ENCODE data around the gene GSDME. TPM values are rescaled to one million over a fixed set of nuclear protein-coding genes. Genes with fewer than 3 reads are reported as not detected.

The GSDME gene
- total and polyA plus RNA-seq, 4 experiments from 2014 or later = 0.46 to 1.7 (median 0.92) TPM

GRCh38 chr7:24786941-24787340 lies 29.7 kb upstream of the GSDME start:
- Histone ChIP-seq H3K27ac (ENCODE audit: low read depth, low read length) (no peak overlapping the region), H3K27me3 (ENCODE audit: insufficient read depth, low read length) (no peaks in the 10 kb centered on the region), H3K4me3 (ENCODE audit: low read length in 2 of 2) (no peak overlapping the region), H3K9me3 (ENCODE audit: control insufficient read depth in 1 of 2, low read length in 2 of 2) (no peaks in the 10 kb centered on the region), H3K36me3 (ENCODE audit: insufficient read depth, low read length) (no peaks in the 10 kb centered on the region), H3K4me1 (ENCODE audit: insufficient read depth, low read length) (no peaks in the 10 kb centered on the region)
- no peak for DNase-seq
- Mint-ChIP-seq H3K36me3 (peaks cover 0 to 19% of the 10 kb centered on the region in 2 donors), H3K27me3 (no peaks in the 10 kb centered on the region), H3K4me1 (no peaks in the 10 kb centered on the region), H3K4me3 (peak overlapping the region in 1 of 8 donors; percentile 3), H3K9me3 (peaks cover 0 to 16% (median 3%) of the 10 kb centered on the region in 8 donors), H3K27ac (no peak overlapping the region)
- POLR2A ChIA-PET (ENCODE audit: partially characterized antibody) = no interaction called here
- CTCF ChIA-PET (ENCODE audit: partially characterized antibody) = no interaction called here
- intact Hi-C loops (cut with micrococcal nuclease) = no loop called here

- H3K36me3 ChIP-seq (ENCODE audit: insufficient read depth, low read length) = no peaks in the 10 kb centered on the region
- peaks cover 0 to 19% of the 10 kb centered on the region in 2 donors for H3K36me3 Mint-ChIP-seq
- H3K4me1 Mint-ChIP-seq = no peaks in the 10 kb centered on the region
- intact Hi-C loops (cut with micrococcal nuclease) = no loop called here
- DNase-seq = no peak
- no peak overlapping the region for H3K27ac ChIP-seq (ENCODE audit: low read depth, low read length)
- H3K27me3 Mint-ChIP-seq = no peaks in the 10 kb centered on the region
- no peaks in the 10 kb centered on the region for H3K27me3 ChIP-seq (ENCODE audit: insufficient read depth, low read length)
- H3K4me3 ChIP-seq (ENCODE audit: low read length in 2 of 2) = no peak overlapping the region
- no peak overlapping the region for H3K27ac Mint-ChIP-seq
- H3K9me3 Mint-ChIP-seq = peaks cover 0 to 16% (median 3%) of the 10 kb centered on the region in 8 donors
- CTCF ChIA-PET (ENCODE audit: partially characterized antibody) = no interaction called here
- H3K4me1 ChIP-seq (ENCODE audit: insufficient read depth, low read length) = no peaks in the 10 kb centered on the region
- H3K9me3 ChIP-seq (ENCODE audit: control insufficient read depth in 1 of 2, low read length in 2 of 2) = no peaks in the 10 kb centered on the region
- no peak overlapping the region for H3K4me3 Mint-ChIP-seq
- POLR2A ChIA-PET (ENCODE audit: partially characterized antibody) = no interaction called here
Measured at GRCh38 chr7:24786306-24786705, 29.0 kb upstream of the GSDME start.

GRCh38 chr7:24784277-24784676 lies 27.0 kb upstream of the GSDME start:
- H3K27ac ChIP-seq (ENCODE audit: low read depth, low read length) = no peak overlapping the region
- Mint-ChIP-seq H3K27ac (no peak overlapping the region), H3K9me3 (peaks cover 0 to 16% (median 2%) of the 10 kb centered on the region in 8 donors), H3K27me3 (no peaks in the 10 kb centered on the region), H3K4me1 (no peaks in the 10 kb centered on the region), H3K4me3 (no peak overlapping the region), H3K36me3 (peaks cover 0 to 19% of the 10 kb centered on the region in 2 donors)
- no peaks in the 10 kb centered on the region for H3K9me3 ChIP-seq (ENCODE audit: control insufficient read depth in 1 of 2, low read length in 2 of 2)
- H3K36me3 ChIP-seq (ENCODE audit: insufficient read depth, low read length) = no peaks in the 10 kb centered on the region
- no peaks in the 10 kb centered on the region for H3K27me3 ChIP-seq (ENCODE audit: insufficient read depth, low read length)
- no peak overlapping the region for H3K4me3 ChIP-seq (ENCODE audit: low read length in 2 of 2)
- ChIA-PET CTCF (ENCODE audit: partially characterized antibody) (no interaction called here), POLR2A (ENCODE audit: partially characterized antibody) (no interaction called here)
- intact Hi-C loops (cut with micrococcal nuclease) = no loop called here
- H3K4me1 ChIP-seq (ENCODE audit: insufficient read depth, low read length) = no peaks in the 10 kb centered on the region
- DNase-seq = no peak

GRCh38 chr7:24783698-24784097 lies 26.4 kb upstream of the GSDME start:
- Histone ChIP-seq H3K27ac (ENCODE audit: low read depth, low read length) (no peak overlapping the region), H3K4me1 (ENCODE audit: insufficient read depth, low read length) (no peaks in the 10 kb centered on the region), H3K27me3 (ENCODE audit: insufficient read depth, low read length) (no peaks in the 10 kb centered on the region), H3K36me3 (ENCODE audit: insufficient read depth, low read length) (no peaks in the 10 kb centered on the region), H3K9me3 (ENCODE audit: control insufficient read depth in 1 of 2, low read length in 2 of 2) (no peaks in the 10 kb centered on the region), H3K4me3 (ENCODE audit: low read length in 2 of 2) (no peak overlapping the region)
- no peak for DNase-seq
- intact Hi-C loops (cut with micrococcal nuclease) = no loop called here
- Mint-ChIP-seq H3K4me3 (no peak overlapping the region), H3K4me1 (no peaks in the 10 kb centered on the region), H3K27ac (no peak overlapping the region), H3K27me3 (no peaks in the 10 kb centered on the region), H3K36me3 (peaks cover 0 to 19% of the 10 kb centered on the region in 2 donors), H3K9me3 (peaks cover 0 to 16% (median 2%) of the 10 kb centered on the region in 8 donors)
- ChIA-PET CTCF (ENCODE audit: partially characterized antibody) (no interaction called here), POLR2A (ENCODE audit: partially characterized antibody) (no interaction called here)

- peak overlapping the region in 1 of 7 donors; percentile 49 for H3K27ac Mint-ChIP-seq
- peaks cover 0 to 16% (median 2%) of the 10 kb centered on the region in 8 donors for H3K9me3 Mint-ChIP-seq
Measured at GRCh38 chr7:24781106-24781505, 23.8 kb upstream of the GSDME start.

GRCh38 chr7:24779283-24779655 lies 22.0 kb upstream of the GSDME start:
- Mint-ChIP-seq H3K27me3 (no peaks in the 10 kb centered on the region), H3K27ac (no peak overlapping the region), H3K4me1 (no peaks in the 10 kb centered on the region), H3K9me3 (peaks cover 0 to 10% (median under 1%) of the 10 kb centered on the region in 8 donors), H3K4me3 (no peak overlapping the region), H3K36me3 (peaks cover 0 to 14% of the 10 kb centered on the region in 2 donors)
- Histone ChIP-seq H3K27ac (ENCODE audit: low read depth, low read length) (no peak overlapping the region), H3K4me1 (ENCODE audit: insufficient read depth, low read length) (no peaks in the 10 kb centered on the region), H3K27me3 (ENCODE audit: insufficient read depth, low read length) (no peaks in the 10 kb centered on the region), H3K9me3 (ENCODE audit: control insufficient read depth in 1 of 2, low read length in 2 of 2) (no peaks in the 10 kb centered on the region), H3K36me3 (ENCODE audit: insufficient read depth, low read length) (no peaks in the 10 kb centered on the region), H3K4me3 (ENCODE audit: low read length in 2 of 2) (no peak overlapping the region)
- intact Hi-C loops (cut with micrococcal nuclease) = no loop called here
- no peak for DNase-seq
- POLR2A ChIA-PET (ENCODE audit: partially characterized antibody) = no interaction called here
- CTCF ChIA-PET (ENCODE audit: partially characterized antibody) = no interaction called here

More at GRCh38 chr7:24781106-24781505, 23.8 kb upstream of the GSDME start:
- CTCF ChIA-PET (ENCODE audit: partially characterized antibody) = no interaction called here
- Histone ChIP-seq H3K27me3 (ENCODE audit: insufficient read depth, low read length) (no peaks in the 10 kb centered on the region), H3K4me1 (ENCODE audit: insufficient read depth, low read length) (no peaks in the 10 kb centered on the region), H3K27ac (ENCODE audit: low read depth, low read length) (no peak overlapping the region), H3K9me3 (ENCODE audit: control insufficient read depth in 1 of 2, low read length in 2 of 2) (no peaks in the 10 kb centered on the region), H3K4me3 (ENCODE audit: low read length in 2 of 2) (no peak overlapping the region), H3K36me3 (ENCODE audit: insufficient read depth, low read length) (no peaks in the 10 kb centered on the region)
- DNase-seq = no peak
- no peaks in the 10 kb centered on the region for H3K4me1 Mint-ChIP-seq
- intact Hi-C loops (cut with micrococcal nuclease) = no loop called here
- H3K36me3 Mint-ChIP-seq = peaks cover 0 to 19% of the 10 kb centered on the region in 2 donors
- no peak overlapping the region for H3K4me3 Mint-ChIP-seq
- H3K27me3 Mint-ChIP-seq = no peaks in the 10 kb centered on the region
- POLR2A ChIA-PET (ENCODE audit: partially characterized antibody) = no interaction called here

- Mint-ChIP-seq H3K36me3 (peaks cover 0 to 9% of the 10 kb centered on the region in 2 donors), H3K27ac (peak overlapping the region in 1 of 7 donors; percentile 15), H3K4me3 (no peak overlapping the region), H3K4me1 (no peaks in the 10 kb centered on the region), H3K27me3 (no peaks in the 10 kb centered on the region), H3K9me3 (peaks cover 0 to 6% (median 0%) of the 10 kb centered on the region in 8 donors)
- no peaks in the 10 kb centered on the region for H3K36me3 ChIP-seq (ENCODE audit: insufficient read depth, low read length)
- no peaks in the 10 kb centered on the region for H3K4me1 ChIP-seq (ENCODE audit: insufficient read depth, low read length)
- H3K9me3 ChIP-seq (ENCODE audit: control insufficient read depth in 1 of 2, low read length in 2 of 2) = no peaks in the 10 kb centered on the region
- intact Hi-C loops (cut with micrococcal nuclease) = no loop called here
- no peaks in the 10 kb centered on the region for H3K27me3 ChIP-seq (ENCODE audit: insufficient read depth, low read length)
- no peak overlapping the region for H3K4me3 ChIP-seq (ENCODE audit: low read length in 2 of 2)
- H3K27ac ChIP-seq (ENCODE audit: low read depth, low read length) = no peak overlapping the region
- no peak for DNase-seq
- POLR2A ChIA-PET (ENCODE audit: partially characterized antibody) = no interaction called here
- CTCF ChIA-PET (ENCODE audit: partially characterized antibody) = no interaction called here
Measured at GRCh38 chr7:24778543-24779282, 21.4 kb upstream of the GSDME start.

Data from CD4-positive, alpha-beta memory T cell (primary cell).